Gastroesophageal sphincter (tissue), 4 donors: Measurements from ENCODE around the gene GRM8. TPM values are rescaled to one million over a fixed set of nuclear protein-coding genes. Genes with fewer than 3 reads are reported as not detected.

Experiments used
- ATAC-seq: fragments of 150-250 bp; one replicate; pipeline ENCODE4 v1.9.1; 2016; ENCODE audit warnings: mild to moderate bottlenecking, moderate library complexity
- H3K27ac ChIP-seq, 4 donors: fragments of 200-600 bp; sonication (generic) in 3 of 4; 1 replicate in 3 of 4; 2 replicates in 1 of 4; pipeline ENCODE4 v1.5.1; 2016 to 2019
- H3K27me3 ChIP-seq: fragments of 200-600 bp; sonication (generic); one replicate; pipeline ENCODE4 v1.5.1; 2019
- H3K36me3 ChIP-seq, 2 donors: fragments of 200-600 bp; sonication (generic); one replicate each; pipeline ENCODE4 v1.5.1; 2019; ENCODE audit warnings: control low read depth in 1 of 2
- H3K4me1 ChIP-seq, 3 donors: fragments of 200-600 bp; sonication (generic); 1 replicate in 2 of 3; 2 replicates in 1 of 3; pipeline ENCODE4 v1.5.1; 2016 to 2019; ENCODE audit warnings: control low read depth in 2 of 3
- H3K4me3 ChIP-seq, 2 donors: fragments of 200-600 bp; sonication (generic); one replicate each; pipeline ENCODE4 v1.5.1; 2019; ENCODE audit warnings: mild to moderate bottlenecking in 1 of 2, moderate library complexity in 1 of 2
- H3K9me3 ChIP-seq, 3 donors: fragments of 200-600 bp; sonication (generic); one replicate each; pipeline ENCODE4 v1.5.1; 2017 to 2019; ENCODE audit warnings: control low read depth in 2 of 3
- EP300 ChIP-seq: sonication (generic); formaldehyde crosslinking; IDR thresholded peaks from one replicate; pipeline ENCODE4 v1.6.1; 2017; ENCODE audit warnings: antibody characterized with exemption, mild to moderate bottlenecking
- POLR2A ChIP-seq, 2 donors: fragments of 450-650 bp; IDR thresholded peaks; one replicate each; pipeline ENCODE4 v1.6.1; 2017; ENCODE audit warnings: antibody characterized with exemption in 2 of 2, mild to moderate bottlenecking in 2 of 2, moderate library complexity in 1 of 2
- POLR2AphosphoS5 ChIP-seq: sonication (generic); formaldehyde crosslinking; IDR thresholded peaks from one replicate; pipeline ENCODE4 v1.6.1; 2017; ENCODE audit warnings: antibody characterized with exemption
- WGBS, 2 donors: methylation state at CpG; one replicate each; pipeline ENCODE4 v1.1.5; 2018; ENCODE audit warnings: low coverage in 1 of 2; 5-methylcytosine and 5-hydroxymethylcytosine counted together
- total RNA-seq, 4 donors: library from RNA; depleted of rRNA; stranded (reverse); fragments of >200 nt; gene quantifications; one replicate each; pipeline ENCODE4 v1.1.0, GENCODE V29; 2016
- TF ChIP-seq, protein P1 (sequence below), 4 experiments: fragments of 200-600 bp in 2 of 4; fragments of 450-650 bp in 2 of 4; sonication (generic) in 1 of 4; IDR thresholded peaks; one replicate each; pipeline ENCODE4 v1.5.1; 2017 to 2019; ENCODE audit warnings: antibody characterized with exemption in 4 of 4, mild to moderate bottlenecking in 2 of 4, moderate library complexity in 2 of 4

Gene GRM8
- total RNA-seq, 4 donors from 2014 or later: 0.07 to 3.4 (median 0.93) TPM; not detected in 1

DNA sequence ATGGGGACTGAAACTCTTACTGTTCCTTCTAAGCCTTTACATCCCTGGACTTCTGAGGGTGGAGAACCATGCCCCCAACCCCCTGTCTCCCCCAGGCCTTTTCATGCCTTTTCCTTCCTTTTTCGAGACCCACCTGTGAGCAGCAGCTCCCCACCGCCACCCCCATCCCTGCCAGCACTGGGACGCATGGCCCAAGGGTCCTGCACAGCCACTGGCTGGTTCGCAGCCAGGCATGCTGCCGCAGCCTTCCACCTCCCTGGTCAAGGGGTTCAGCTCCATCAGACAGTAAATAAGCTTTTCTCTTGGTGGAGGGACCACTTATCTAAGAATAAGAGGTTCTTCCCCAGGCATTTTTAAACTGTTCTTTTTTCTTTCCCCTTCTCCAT, 584.4 kb downstream of the GRM8 start:
- no peak overlapping the region for H3K27ac ChIP-seq
- H3K36me3 ChIP-seq: no peaks in the 10 kb centered on the region
- 94% methylated on average over 3 of the region's 5 CpGs; no CpG with 5 or more reads in 1 of the 2 donors for WGBS, 2 donors
- H3K27me3 ChIP-seq: no peaks in the 10 kb centered on the region
- TF ChIP-seq POLR2AphosphoS5 (no peak), EP300 (no peak), POLR2A (IDR thresholded peaks at IDR 0.05) (no peak)
- TF ChIP-seq, protein P1, sequence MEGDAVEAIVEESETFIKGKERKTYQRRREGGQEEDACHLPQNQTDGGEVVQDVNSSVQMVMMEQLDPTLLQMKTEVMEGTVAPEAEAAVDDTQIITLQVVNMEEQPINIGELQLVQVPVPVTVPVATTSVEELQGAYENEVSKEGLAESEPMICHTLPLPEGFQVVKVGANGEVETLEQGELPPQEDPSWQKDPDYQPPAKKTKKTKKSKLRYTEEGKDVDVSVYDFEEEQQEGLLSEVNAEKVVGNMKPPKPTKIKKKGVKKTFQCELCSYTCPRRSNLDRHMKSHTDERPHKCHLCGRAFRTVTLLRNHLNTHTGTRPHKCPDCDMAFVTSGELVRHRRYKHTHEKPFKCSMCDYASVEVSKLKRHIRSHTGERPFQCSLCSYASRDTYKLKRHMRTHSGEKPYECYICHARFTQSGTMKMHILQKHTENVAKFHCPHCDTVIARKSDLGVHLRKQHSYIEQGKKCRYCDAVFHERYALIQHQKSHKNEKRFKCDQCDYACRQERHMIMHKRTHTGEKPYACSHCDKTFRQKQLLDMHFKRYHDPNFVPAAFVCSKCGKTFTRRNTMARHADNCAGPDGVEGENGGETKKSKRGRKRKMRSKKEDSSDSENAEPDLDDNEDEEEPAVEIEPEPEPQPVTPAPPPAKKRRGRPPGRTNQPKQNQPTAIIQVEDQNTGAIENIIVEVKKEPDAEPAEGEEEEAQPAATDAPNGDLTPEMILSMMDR (IDR thresholded peaks at IDR 0.05): no peak
- ATAC-seq: no peak
- H3K4me1 ChIP-seq: no peaks in the 10 kb centered on the region
- no peak overlapping the region for H3K4me3 ChIP-seq
- no peaks in the 10 kb centered on the region for H3K9me3 ChIP-seq

DNA sequence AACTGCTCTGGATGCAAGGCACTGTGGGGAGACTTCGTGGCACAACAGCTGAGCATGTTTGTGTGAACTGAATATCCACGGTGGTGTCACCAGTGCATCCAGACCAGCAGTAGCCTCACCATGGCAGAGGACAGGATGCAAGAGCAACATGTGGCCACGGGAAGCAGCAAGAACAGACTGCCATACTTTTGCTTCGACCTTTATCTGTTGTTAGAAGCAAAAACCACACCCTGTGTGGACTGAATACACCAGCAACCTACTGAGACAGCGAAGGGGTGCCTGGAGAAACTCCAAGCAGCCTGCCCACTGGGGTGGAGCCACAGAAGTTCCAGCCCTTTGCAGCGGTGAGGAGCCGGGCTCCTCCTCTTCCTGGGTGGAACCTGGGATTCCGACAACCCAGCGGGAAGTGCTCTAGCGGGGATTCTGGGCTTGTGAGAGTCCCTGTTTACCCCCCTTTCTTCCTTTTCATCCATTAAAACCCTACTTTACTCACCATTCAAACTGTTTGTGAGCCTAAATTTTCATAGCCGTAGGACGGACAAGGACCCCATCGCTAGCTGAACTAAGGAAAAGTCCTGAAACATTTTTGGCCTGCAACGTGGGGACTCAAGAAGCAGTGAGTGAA, 584.9 kb downstream of the GRM8 start:
- TF ChIP-seq EP300: no peak
- no peak for TF ChIP-seq POLR2AphosphoS5
- no peak for TF ChIP-seq POLR2A (IDR thresholded peaks at IDR 0.05)
- H3K27me3 ChIP-seq: no peaks in the 10 kb centered on the region
- H3K4me3 ChIP-seq: no peak overlapping the region
- H3K36me3 ChIP-seq: no peaks in the 10 kb centered on the region
- 88 to 93% methylated on average over 2 to 7 of the region's 14 CpGs for WGBS, 2 donors
- H3K27ac ChIP-seq: no peak overlapping the region
- no peaks in the 10 kb centered on the region for H3K9me3 ChIP-seq
- no peak for ATAC-seq
- no peaks in the 10 kb centered on the region for H3K4me1 ChIP-seq

GRCh38 chr7:126662856-126663255, 589.9 kb downstream of the GRM8 start:
- Histone ChIP-seq H3K27me3 (no peaks in the 10 kb centered on the region), H3K9me3 (no peaks in the 10 kb centered on the region), H3K4me3 (no peak overlapping the region), H3K36me3 (no peaks in the 10 kb centered on the region), H3K4me1 (no peaks in the 10 kb centered on the region), H3K27ac (no peak overlapping the region)
- no peak for ATAC-seq
- TF ChIP-seq POLR2AphosphoS5: no peak
- no peak for TF ChIP-seq EP300
- TF ChIP-seq, protein P1 (IDR thresholded peaks at IDR 0.05): no peak
- 67 to 81% methylated on average over 3 to 4 of the region's 4 CpGs for WGBS, 2 donors

DNA sequence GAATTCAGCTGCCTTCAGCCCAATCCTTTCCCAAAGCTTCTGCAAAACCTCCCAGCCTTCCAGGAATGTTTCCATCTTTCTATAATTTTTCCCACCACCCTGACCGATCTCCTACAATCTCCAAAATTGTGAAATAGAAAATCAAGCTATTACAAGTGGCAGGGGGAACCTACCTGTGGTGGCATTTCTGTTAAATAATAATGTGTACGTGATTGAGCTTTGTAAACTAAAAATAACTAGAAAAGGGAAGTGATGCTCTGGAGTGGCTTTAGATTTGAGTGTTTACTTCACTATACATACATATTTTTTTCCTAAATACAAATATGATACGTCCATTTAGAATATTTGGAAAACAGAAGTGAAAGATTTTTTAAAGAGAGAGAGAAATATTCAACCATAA, 593.6 kb downstream of the GRM8 start:
- Histone ChIP-seq H3K9me3 (no peaks in the 10 kb centered on the region), H3K27ac (no peak overlapping the region), H3K4me1 (no peaks in the 10 kb centered on the region), H3K36me3 (no peaks in the 10 kb centered on the region), H3K27me3 (no peaks in the 10 kb centered on the region), H3K4me3 (no peak overlapping the region)
- TF ChIP-seq EP300 (no peak), POLR2A (IDR thresholded peaks at IDR 0.05) (no peak), POLR2AphosphoS5 (no peak)
- TF ChIP-seq, protein P1 (IDR thresholded peaks at IDR 0.05): no peak
- WGBS, 2 donors: 67 to 75% methylated on average over 3 of the region's 3 CpGs
- no peak for ATAC-seq

GRCh38 chr7:126658684-126659083, 594.1 kb downstream of the GRM8 start:
- TF ChIP-seq, protein P1 (IDR thresholded peaks at IDR 0.05): no peak
- TF ChIP-seq POLR2A (IDR thresholded peaks at IDR 0.05) (no peak), EP300 (no peak), POLR2AphosphoS5 (no peak)
- WGBS, 2 donors: 82 to 84% methylated on average over 9 of the region's 16 CpGs
- no peak for ATAC-seq
- Histone ChIP-seq H3K36me3 (no peaks in the 10 kb centered on the region), H3K4me3 (no peak overlapping the region), H3K27me3 (no peaks in the 10 kb centered on the region), H3K4me1 (no peaks in the 10 kb centered on the region), H3K9me3 (no peaks in the 10 kb centered on the region), H3K27ac (no peak overlapping the region)
